Suprapubic skin (tissue), 4 donors: Measurements from ENCODE around the gene NPDC1. TPM values are rescaled to one million over a fixed set of nuclear protein-coding genes. Genes with fewer than 3 reads are reported as not detected.
A peak's percentile ranks its signal among the peaks of the same experiment; 100 is the strongest.

ENCODE experiments used
- DNase-seq, 2 donors: peaks; one replicate each; pipeline ENCODE4 v3.0.0-alpha.2; 2019; ENCODE audit warnings: low spot score in 2 of 2
- H3K27ac ChIP-seq: fragments of 200-600 bp; sonication (generic); one replicate; pipeline ENCODE4 v1.5.1; 2019
- H3K27me3 ChIP-seq: fragments of 200-600 bp; sonication (generic); one replicate; pipeline ENCODE4 v1.5.1; 2019
- H3K36me3 ChIP-seq: fragments of 200-600 bp; sonication (generic); one replicate; pipeline ENCODE4 v1.5.1; 2019
- H3K4me1 ChIP-seq: fragments of 200-600 bp; sonication (generic); one replicate; pipeline ENCODE4 v1.5.1; 2019
- H3K4me3 ChIP-seq: fragments of 200-600 bp; sonication (generic); one replicate; pipeline ENCODE4 v1.5.1; 2019; ENCODE audit warnings: mild to moderate bottlenecking
- H3K9me3 ChIP-seq: fragments of 200-600 bp; sonication (generic); one replicate; pipeline ENCODE4 v1.5.1; 2019
- EP300 ChIP-seq: sonication (generic); formaldehyde crosslinking; IDR thresholded peaks from one replicate; pipeline ENCODE4 v1.6.1; 2017; ENCODE audit warnings: antibody characterized with exemption
- POLR2A ChIP-seq, 2 donors: fragments of 450-650 bp; IDR thresholded peaks; one replicate each; pipeline ENCODE4 v1.6.1; 2017; ENCODE audit warnings: antibody characterized with exemption in 2 of 2, mild to moderate bottlenecking in 2 of 2, moderate library complexity in 2 of 2
- POLR2AphosphoS5 ChIP-seq, 3 donors: sonication (generic); formaldehyde crosslinking; IDR thresholded peaks; one replicate each; pipeline ENCODE4 v1.6.1; 2017; ENCODE audit warnings: antibody characterized with exemption in 3 of 3
- WGBS: methylation state at CpG from one replicate; pipeline ENCODE4 v1.1.5; 2018; 5-methylcytosine and 5-hydroxymethylcytosine counted together
- total RNA-seq, 4 donors: library from RNA; depleted of rRNA; stranded (reverse); fragments of >200 nt; gene quantifications; one replicate each; pipeline ENCODE4 v1.1.0, GENCODE V29; 2016
- TF ChIP-seq, protein P1 (sequence below), 2 donors: fragments of 200-600 bp in 1 of 2; fragments of 450-650 bp in 1 of 2; sonication (generic) in 1 of 2; IDR thresholded peaks; one replicate each; pipeline ENCODE4 v1.5.1; 2016 to 2019; ENCODE audit warnings: antibody characterized with exemption in 2 of 2, mild to moderate bottlenecking in 1 of 2, moderate library complexity in 1 of 2

Gene NPDC1
- total RNA-seq, 4 donors from 2014 or later, result 22.2 to 64.0 (median 47.3) TPM

DNA sequence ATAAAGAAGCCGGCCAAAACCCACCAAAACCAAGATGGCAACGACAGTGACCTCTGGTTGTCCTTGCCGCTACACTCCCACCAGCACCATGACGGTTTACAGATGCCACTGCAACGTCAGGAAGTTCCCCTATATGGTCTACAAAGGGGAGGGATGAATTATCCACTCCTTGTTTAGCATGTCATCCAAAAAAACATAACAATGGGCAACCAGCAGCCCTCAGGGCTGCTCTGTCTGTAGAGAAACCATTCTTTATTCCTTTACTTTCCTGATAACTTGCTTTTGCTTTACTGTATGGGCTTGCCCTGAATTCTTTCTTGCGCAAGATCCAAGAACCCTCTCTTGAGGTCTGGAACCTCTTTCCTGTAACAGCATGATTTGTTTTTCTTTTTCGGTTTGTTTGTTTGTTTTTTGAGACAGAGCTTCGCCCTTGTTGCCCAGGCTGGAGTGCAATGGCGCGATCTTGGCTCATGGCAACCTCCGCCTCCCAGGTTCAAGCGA, 29.3 kb upstream of the NPDC1 start:
- Histone ChIP-seq H3K4me1 (peaks cover 41% of the 10 kb centered on the region), H3K27ac (peak overlapping the region; percentile 73), H3K9me3 (no peaks in the 10 kb centered on the region), H3K36me3 (peaks cover 10% of the 10 kb centered on the region), H3K4me3 (no peak overlapping the region), H3K27me3 (no peaks in the 10 kb centered on the region)
- TF ChIP-seq, protein P1, sequence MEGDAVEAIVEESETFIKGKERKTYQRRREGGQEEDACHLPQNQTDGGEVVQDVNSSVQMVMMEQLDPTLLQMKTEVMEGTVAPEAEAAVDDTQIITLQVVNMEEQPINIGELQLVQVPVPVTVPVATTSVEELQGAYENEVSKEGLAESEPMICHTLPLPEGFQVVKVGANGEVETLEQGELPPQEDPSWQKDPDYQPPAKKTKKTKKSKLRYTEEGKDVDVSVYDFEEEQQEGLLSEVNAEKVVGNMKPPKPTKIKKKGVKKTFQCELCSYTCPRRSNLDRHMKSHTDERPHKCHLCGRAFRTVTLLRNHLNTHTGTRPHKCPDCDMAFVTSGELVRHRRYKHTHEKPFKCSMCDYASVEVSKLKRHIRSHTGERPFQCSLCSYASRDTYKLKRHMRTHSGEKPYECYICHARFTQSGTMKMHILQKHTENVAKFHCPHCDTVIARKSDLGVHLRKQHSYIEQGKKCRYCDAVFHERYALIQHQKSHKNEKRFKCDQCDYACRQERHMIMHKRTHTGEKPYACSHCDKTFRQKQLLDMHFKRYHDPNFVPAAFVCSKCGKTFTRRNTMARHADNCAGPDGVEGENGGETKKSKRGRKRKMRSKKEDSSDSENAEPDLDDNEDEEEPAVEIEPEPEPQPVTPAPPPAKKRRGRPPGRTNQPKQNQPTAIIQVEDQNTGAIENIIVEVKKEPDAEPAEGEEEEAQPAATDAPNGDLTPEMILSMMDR (IDR thresholded peaks at IDR 0.05), result no peak
- TF ChIP-seq POLR2AphosphoS5 (IDR thresholded peaks at IDR 0.05) (no peak), POLR2A (IDR thresholded peaks at IDR 0.05) (no peak), EP300 (no peak)
- DNase-seq, result no peak
- 81% methylated on average over 12 of the region's 12 CpGs for WGBS

DNA sequence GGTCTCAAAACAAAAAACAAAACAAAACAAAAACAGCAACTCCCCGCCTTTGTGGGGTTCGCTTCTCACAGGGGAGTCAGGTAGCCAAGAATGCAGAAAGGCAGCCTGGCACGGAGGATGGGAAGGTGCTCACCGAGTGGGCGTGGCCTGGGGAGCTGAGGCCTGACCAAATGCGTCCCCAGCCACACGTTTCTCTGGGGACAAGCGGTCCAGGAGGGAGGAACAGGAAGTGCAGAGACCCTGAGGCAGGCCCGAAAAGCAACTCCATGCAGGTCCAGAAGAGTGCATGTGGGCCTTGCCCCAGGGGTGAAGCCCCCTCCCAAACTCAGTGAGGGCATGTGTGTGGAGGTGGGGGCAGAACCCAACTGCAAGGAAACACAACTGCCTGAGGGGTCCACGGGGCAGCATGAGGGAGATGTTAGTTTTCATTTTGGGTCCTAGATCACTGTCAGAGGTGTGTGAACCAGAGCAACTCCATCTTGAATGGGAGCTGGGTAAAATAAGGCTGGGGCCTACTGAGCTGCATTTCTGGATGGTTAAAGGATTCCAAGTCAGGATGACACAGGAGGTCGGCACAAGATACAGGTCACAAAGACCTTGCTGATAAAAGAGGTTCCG, 28.8 kb upstream of the NPDC1 start:
- Histone ChIP-seq H3K9me3 (no peaks in the 10 kb centered on the region), H3K27ac (peak overlapping the region; percentile 73), H3K36me3 (peaks cover 7% of the 10 kb centered on the region), H3K4me1 (peaks cover 45% of the 10 kb centered on the region), H3K4me3 (no peak overlapping the region), H3K27me3 (peaks cover 4% of the 10 kb centered on the region)
- no peak for DNase-seq
- 78% methylated on average over 12 of the region's 12 CpGs for WGBS
- TF ChIP-seq, protein P1 (IDR thresholded peaks at IDR 0.05), result no peak
- no peak for TF ChIP-seq POLR2AphosphoS5 (IDR thresholded peaks at IDR 0.05)
- TF ChIP-seq POLR2A (IDR thresholded peaks at IDR 0.05), result no peak
- TF ChIP-seq EP300, result no peak

DNA sequence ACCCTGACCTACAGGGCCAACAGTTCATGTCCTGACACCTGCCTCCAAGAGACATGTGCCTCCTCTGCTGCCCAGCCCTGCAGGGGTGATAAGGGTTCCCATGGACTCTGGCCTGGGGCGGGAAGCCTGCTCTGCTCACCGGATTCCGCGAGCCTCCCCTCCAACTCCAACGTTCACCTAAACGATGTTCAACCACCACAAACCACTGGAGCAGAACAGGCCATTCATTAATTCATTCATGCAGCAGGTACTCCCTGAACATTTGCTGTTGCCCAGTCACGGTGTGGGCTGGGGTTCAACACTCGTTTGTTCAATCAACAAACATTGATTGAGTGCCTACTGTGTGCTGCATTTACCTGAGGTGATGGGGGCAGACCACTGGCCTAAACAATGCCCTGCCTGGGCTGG, 28.0 kb upstream of the NPDC1 start:
- DNase-seq, result no peak
- TF ChIP-seq POLR2A (IDR thresholded peaks at IDR 0.05), result no peak
- TF ChIP-seq, protein P1 (IDR thresholded peaks at IDR 0.05), result no peak
- no peak for TF ChIP-seq POLR2AphosphoS5 (IDR thresholded peaks at IDR 0.05)
- no peak for TF ChIP-seq EP300
- 82% methylated on average over 6 of the region's 8 CpGs for WGBS

DNA sequence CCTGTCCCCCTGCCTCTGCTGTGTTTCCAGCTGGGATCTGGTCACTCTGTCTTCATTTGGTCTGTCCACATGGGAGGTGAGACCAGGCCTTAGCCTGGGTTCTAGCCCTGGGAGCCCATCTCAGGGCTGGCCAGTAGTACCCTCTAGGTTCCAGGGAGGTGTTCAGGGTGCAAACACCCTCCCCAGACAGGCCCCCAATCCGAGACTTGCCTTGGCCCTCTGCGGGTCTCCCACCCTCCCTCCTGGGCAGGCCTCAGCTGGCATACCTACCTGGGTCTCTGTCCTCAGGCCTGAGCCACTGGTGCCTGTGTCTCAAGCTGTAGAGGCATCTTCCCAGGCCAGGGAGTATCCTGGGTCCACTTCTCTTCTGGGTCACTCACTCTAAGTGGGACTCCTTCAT, 25.3 kb upstream of the NPDC1 start:
- WGBS, result 67% methylated on average over 1 of the region's 2 CpGs
- no peaks in the 10 kb centered on the region for H3K36me3 ChIP-seq
- peaks cover 35% of the 10 kb centered on the region for H3K4me1 ChIP-seq
- TF ChIP-seq EP300 (no peak), POLR2AphosphoS5 (IDR thresholded peaks at IDR 0.05) (no peak), POLR2A (IDR thresholded peaks at IDR 0.05) (no peak)
- TF ChIP-seq, protein P1 (IDR thresholded peaks at IDR 0.05), result no peak
- DNase-seq, result no peak
- H3K9me3 ChIP-seq, result no peaks in the 10 kb centered on the region
- peaks cover 18% of the 10 kb centered on the region for H3K27me3 ChIP-seq
- peak overlapping the region; percentile 56 for H3K4me3 ChIP-seq
- H3K27ac ChIP-seq, result peak overlapping the region; percentile 66

More for the DNA sequence above, 28.0 kb upstream of the NPDC1 start:
- Histone ChIP-seq H3K27ac (peak overlapping the region; percentile 73), H3K4me3 (no peak overlapping the region), H3K36me3 (no peaks in the 10 kb centered on the region), H3K4me1 (peaks cover 43% of the 10 kb centered on the region), H3K9me3 (no peaks in the 10 kb centered on the region), H3K27me3 (peaks cover 12% of the 10 kb centered on the region)

DNA sequence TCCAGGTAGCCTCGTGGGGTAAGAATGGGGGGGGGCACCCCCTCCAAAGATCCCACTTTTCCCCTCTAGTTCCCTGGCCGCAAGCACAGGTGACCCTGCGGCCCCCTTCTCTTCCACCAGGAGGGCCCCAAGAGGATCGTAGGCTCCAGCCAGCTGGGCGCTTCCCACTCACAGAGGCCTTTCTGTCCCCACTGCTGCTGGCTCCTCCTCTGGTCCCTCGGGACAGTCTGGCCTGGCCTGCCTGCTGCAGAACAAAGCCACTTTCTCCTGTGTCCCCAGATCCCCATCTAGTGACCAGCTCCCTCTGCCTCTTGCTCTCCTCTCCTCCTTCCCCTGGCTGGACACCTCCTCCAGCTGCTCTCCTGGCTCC, 24.9 kb upstream of the NPDC1 start:
- Histone ChIP-seq H3K27ac (peak overlapping the region; percentile 66), H3K4me1 (peaks cover 35% of the 10 kb centered on the region), H3K36me3 (no peaks in the 10 kb centered on the region), H3K27me3 (peaks cover 18% of the 10 kb centered on the region), H3K9me3 (no peaks in the 10 kb centered on the region), H3K4me3 (peak overlapping the region; percentile 56)
- WGBS, result 24% methylated on average over 6 of the region's 6 CpGs
- TF ChIP-seq POLR2A (IDR thresholded peaks at IDR 0.05), result no peak
- TF ChIP-seq, protein P1 (IDR thresholded peaks at IDR 0.05), result no peak
- no peak for TF ChIP-seq POLR2AphosphoS5 (IDR thresholded peaks at IDR 0.05)
- no peak for TF ChIP-seq EP300
- peak in 1 of 2 donors; percentile 75 for DNase-seq
